Fibroblast of skin of right quadriceps (primary cell): ENCODE measurements around the gene USH1G.

Source experiments
- DNase-seq: peaks from one replicate; pipeline ENCODE4 v3.0.0-alpha.2; 2013

USH1G gene

DNA sequence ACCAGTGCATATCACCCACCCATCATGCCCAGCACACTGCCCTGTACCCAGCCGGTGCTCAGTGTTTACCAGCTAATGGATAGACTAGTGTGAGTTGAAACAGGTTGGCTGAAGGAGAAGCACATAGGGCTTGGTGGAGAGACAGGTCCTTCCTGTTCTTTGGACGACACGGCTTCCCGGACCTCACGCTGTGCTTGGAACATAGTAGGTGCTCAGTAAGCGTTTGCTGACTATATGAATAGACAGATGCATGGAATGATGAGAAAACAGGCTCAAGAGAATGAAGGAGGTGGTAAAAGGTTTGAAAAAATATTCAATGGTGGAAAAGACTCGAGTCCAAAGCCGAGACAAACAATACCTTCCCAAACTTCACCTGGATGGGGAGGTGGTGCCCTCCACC is 22.8 kb downstream of the USH1G start:
- no peak for DNase-seq

DNA sequence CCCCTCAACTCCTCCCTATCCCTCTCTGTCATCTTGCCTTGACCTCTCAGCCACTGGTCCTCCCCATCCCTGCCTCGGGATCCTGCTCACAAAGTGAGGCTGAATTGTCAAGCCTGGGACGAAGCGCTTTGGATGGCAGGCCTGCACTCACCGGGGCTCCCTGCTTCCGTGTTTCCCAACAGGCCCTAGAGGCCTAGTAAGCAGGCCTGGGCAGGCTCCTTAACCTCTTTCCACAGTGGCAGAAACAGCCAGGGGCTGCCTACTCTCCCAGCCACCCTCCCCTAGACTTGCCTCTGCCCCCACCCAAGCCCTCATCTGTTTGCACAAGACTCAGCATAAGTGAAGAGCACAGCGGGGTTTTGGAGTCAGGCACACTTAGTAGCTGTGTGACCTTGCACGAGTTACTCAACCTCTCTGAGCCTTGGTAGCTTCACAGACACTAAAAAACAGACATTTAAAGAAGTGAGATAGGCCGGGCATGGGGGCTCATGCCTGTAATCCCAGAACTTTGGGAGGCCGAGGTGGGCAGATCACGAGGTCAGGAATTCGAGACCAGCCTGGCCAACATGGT is 24.6 kb downstream of the USH1G start:
- DNase-seq, result no peak

DNA sequence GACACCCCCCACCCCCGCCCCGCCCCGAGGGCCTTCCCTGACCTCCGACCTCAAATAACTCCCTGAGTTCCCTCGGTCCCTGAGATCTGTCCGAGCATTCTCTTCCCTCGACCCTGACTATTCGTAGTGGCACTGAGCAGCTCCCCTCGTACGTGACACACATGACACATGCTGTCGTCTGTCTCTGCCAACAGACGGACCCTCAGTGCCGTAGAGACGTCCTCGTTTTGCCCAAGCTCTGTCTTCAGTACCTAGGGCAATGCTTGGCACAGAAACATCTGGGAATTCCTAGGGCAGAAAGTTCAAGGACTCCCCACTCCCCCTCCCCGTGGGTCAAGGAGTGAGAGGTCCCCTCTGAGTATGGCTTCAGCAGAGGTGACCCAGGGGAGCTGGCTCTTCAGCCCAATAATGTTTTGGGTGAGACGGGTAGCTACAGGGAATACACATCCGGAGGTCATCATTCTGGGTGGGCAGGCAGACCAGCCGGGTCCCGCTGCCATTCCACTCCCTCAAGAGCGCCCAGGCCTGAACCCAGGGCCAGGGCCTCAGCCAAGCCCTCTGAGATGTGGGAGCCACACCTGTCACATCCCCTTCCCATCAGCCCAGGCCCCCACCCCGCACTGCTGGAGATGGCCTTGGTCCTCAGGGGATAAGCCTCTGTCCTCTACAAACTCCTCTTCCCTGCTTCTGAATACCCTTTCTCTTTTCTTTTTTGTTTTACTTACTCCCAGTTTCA is 29.0 kb downstream of the USH1G start:
- DNase-seq, result no peak

DNA sequence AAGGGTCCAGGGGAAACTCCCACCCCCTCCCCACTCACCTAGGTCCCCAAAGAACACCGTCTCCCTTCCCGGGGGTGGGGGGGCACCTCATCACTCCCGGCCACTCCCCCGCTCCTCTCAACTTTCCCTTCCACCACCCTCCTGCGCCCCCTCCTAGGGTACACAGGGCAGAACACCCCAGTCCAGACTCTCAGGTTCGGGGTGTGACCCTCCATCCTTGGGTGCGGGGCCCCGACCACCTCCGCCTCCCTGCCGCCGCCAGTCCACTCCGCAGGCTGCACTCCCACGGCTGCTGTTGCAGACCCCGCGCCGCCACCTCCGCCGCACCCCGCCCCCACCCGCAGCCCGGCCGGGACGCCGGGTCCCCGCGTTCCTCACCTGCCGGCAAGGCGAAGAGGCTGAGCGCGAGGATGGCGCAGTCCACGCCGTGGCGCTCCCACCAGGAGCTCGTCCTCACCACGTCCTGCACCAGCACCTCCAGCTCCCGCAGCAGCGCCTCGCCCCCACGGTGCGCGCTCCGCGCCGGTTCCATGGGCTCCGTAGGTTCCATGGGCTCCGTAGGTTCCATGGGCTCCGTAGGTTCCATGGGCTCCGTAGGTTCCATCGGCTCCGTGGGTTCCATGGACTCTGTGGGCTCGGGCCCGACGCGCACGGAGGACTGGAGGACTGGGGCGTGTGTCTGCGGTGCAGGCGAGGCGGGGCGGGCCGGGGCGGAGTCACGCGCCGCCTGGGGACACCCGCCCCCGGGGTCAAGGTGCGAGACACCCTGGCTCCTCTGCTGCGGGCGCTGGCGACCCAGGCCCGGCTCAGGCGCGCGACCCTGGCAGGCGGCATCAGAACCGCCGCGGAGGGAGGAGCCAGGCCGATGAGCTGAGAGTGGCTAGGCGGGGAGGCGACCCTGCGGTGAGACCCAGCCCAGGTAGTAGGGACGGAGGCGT is 29.8 kb downstream of the USH1G start, which contains the start of gene FADS6:
FADS6 (minus strand) TSS at position 660 of the 938 bp plus-strand sequence; CDS start at position 622, 38 bp downstream.
- DNase-seq, result no peak

DNA sequence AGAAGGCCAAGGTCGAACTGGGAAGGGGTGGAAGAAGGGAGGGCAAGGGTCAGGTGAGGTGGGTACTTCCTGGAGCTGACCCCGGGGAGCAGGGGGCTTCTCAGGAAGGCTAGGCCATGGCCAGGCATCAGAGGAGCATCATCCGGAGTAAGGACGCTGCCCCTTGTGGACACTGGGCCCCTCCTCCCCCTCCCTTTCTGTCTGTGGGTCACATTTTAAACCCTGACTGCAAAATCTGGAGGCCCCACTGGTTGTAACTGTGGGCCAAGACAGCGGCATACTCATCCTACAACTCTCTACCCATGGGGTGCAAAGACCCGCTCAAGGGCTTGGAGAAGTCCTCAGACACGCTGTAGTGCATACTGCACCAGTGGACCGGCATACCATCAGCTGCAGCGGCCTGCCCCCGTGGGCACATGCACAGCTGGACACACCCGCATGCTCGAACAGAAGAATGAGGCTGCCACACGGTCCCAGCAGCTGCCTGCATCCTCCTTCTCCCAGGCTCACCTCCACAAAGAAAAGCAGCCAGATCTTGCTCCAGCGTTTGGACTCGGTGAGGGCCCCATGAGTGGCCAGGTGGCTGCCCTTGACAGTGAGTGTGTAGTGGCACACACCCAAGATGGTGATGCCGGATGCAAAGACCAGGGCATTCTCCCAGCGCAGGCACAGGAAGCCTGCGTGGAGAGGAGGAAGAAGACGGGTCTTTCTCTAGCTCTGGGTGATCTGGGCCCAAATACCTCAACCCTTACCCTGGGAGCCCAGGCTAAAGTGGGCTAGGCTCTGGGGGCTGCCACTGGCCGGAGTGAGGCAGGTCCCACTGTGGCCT is 30.8 kb downstream of the USH1G start:
- DNase-seq, result no peak

DNA sequence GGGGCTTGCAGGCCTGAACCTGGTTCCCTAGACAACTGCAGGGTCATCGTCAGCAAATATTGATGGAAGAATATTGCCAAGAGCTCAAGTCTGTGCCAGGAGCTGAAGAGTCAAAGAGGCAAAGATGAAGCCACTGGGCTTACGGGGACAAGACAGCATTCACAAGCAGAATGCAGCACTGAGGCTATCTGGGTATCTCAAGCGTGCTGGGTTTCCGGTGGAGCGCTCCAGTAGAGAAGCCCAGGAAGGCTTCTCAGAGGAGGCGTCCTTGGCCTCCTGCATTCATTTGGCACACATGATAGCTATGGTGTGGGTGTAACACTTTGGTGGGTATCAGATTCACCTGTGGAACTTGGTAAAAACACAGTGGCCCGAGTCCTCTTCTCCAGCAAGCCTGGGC is 32.5 kb downstream of the USH1G start:
- DNase-seq, result no peak

DNA sequence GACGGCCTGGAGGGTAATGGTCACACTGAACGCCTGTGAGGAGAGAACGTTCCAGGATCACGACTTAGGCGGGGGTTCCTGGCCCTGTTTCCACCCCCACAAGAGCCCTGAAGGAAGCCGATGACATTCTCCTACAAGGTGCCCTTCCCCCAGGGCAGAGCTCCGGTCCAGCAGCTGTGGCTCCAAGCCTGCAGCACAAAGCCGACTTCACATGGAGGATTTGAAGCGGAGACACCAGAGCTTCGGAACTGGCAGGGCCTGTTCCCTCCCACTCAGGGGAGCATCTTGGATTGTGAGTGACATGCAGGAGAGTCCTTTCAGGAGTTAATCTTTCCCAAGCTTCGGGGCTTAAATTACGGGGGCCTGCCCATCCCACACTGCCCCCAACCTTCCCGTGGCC is 34.6 kb downstream of the USH1G start:
- DNase-seq, result no peak

DNA sequence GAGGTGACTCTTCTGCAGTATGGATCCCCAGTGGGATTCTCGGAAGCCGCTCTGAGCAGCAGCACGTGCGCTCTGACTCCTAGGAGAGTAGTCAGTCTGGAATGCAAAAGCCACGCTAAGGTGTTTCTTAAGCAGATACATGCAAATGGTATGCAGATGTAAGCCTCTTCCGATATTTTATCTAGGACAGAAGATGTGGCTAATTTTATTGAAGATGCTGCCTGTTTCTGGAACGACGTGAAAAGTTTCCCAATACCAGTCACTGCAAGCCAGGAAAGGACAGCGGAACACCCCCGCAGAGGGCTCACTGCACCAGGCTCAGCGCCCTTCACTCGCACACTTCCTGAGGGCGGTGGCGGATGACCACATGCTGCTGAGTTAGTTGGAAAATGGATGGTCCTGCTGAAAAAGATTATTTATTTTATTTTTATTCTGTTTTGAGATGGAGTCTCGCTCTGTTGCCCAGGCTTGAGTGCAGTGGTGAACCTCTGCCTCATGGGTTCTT is 39.8 kb downstream of the USH1G start:
- peak; percentile 9 for DNase-seq

DNA sequence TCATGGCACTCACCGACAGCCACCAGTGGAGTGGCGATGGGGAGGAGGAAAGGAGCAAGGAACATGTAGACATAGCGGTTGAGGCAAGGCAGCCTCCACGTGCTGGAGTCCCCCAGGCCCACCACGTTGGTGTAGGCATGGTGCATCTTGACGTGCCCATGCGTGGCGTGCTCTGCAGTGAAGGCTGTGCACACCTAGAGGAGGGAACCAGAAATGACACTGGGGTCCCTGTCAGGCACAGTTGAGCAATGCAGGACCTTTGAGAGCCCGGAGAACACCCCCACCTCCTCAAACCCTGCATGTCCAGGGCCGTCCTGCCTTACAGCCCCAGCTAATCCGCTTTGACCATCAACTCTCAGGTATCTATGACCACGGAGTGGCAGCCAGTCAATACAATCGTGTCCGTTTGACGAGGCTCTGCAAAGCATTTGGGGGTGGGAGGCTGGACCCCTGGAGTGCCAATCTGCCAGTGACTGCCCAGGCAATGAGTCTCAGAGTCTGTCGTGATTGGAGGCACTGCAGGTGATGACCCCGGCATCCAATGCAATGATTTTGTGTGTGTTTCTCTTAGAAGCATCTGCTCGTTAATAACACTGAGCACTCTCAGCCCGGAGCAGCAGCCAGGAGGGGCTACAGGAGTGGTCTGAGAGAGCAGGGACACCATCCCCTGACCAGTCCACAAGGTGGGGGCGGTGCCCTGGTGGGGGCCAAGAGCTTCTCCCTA is 40.4 kb downstream of the USH1G start:
- DNase-seq, result no peak

DNA sequence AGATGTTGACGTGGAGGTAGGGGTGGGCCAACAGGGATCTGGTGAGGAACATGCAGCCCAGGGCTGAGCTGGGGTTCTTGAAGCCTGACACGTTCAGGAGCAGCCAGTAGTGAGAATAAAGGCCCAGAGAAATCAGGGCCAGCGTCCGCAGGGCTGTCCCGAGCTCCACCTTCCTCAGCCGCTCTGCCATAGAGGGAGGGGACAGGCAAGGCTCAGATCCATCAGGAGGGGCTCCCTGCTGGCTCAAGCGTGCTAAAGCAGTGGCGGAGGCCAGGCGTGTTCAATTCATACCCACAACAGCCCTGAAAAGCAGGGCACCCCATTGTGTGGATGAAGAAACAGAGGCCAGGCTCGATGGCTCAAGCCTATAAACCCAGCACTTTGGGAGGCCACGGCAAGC is 42.0 kb downstream of the USH1G start:
- no peak for DNase-seq

DNA sequence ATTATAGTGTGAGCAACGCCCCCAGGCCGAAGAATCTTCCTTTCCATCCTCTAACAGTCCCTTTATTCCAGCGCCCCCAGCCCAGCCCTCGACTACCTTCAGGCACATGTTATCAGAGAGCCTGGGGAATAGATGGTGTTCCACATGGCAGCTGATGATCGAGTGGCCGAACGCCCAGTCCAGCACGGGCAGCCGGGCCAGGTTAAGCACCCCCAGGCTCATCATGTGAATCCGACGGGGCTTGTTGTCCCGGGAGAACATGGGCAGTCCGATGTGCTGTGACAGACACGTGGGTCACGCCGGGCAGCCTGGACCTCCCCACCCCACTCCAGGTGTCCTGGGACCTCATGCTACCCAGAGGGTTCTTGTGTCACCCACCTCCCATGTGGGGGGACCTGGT is 43.7 kb downstream of the USH1G start:
- DNase-seq, result no peak

DNA sequence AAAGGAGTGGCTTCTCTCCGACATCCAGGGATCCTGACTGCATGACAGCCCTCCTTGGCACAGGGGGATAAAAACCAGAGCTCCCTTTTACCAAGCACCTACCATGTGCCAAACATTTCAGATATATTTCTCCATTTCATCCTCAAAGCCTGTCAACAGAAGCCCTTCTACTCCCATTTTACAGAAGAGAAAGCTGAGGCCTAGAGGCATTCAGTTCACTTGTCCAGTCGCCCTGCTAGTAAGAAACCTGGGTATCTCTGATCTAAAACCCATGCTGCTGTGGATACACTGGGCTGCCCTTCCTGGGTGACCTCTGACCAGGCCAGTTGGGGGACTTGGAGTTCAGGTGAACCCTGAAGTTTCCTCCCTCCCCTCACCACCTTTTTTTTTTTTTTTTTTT is 44.4 kb downstream of the USH1G start:
- DNase-seq, result no peak

DNA sequence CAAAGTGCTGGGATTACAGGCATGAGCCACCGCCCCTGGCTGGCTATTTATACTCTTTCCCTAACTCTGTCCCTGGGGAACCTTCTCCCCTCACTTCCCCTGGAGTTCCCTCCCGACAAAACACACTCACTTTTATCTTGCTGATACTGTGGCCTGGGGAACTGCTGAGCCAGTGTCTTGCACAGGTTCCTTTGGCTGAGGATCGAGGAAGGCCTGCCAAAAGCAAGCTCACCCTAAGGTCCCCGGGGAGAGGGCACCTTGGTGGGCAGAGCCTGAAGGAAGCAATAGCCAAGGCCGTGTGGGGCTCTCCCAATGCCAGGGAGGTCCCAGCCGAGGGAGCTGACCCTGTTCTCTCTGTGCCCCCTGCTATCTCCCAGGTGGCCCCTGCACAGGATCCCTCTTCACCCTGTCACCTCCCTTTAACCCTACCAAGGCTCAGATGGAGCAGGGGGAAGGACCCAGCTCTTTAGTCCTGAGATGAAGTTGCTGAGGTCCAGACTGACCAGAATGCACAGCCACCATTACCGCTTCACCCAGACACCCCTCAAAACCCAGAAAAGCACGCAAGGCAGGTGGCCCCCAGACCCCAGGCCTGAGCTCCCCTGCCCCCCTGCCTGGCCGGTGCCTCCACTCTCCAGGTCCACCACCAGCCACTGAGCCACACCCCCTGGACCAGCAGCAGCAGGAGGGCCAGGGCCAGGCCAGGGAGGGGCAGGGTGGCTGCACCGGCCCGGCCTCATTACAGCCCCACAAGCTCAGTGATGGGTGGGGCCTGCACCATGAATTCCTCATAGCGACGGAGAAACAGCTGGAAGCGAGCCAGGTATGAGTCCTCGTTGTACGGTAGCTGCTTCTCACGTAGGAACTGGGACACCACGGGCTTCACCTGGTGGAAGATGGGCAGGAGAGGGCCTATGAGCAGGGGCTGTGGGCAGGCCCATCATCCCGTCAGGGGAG is 45.2 kb downstream of the USH1G start:
- DNase-seq, result no peak

DNA sequence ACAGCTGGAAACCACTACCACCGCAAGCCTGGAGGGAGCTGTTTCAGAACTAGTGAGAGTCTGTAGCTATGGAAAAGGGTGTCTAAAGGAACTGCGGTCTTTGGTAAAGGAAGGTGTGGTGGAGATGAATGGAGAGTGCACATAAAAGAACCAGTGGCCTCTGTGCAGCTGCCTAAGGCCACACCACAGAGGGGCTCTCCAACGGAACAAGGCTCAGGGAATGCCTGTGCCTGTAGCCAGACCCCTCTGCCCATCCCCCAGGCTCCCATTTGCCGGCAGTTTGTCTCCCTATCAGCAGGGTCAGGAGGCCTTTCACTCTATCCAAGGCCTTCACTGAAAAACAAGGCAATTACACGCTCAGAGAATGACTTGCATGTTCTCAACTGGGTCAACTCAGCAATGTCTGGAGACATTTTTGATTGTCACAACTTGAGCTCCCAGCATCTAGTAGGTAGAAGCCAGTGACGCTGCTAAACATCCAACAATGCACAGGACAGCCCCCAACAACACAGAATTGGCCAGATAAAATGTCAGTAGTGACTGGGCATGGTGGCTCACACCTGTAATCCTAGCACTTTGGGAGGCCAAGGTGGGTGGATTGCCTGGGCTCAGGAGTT is 47.0 kb downstream of the USH1G start:
- DNase-seq, result no peak

DNA sequence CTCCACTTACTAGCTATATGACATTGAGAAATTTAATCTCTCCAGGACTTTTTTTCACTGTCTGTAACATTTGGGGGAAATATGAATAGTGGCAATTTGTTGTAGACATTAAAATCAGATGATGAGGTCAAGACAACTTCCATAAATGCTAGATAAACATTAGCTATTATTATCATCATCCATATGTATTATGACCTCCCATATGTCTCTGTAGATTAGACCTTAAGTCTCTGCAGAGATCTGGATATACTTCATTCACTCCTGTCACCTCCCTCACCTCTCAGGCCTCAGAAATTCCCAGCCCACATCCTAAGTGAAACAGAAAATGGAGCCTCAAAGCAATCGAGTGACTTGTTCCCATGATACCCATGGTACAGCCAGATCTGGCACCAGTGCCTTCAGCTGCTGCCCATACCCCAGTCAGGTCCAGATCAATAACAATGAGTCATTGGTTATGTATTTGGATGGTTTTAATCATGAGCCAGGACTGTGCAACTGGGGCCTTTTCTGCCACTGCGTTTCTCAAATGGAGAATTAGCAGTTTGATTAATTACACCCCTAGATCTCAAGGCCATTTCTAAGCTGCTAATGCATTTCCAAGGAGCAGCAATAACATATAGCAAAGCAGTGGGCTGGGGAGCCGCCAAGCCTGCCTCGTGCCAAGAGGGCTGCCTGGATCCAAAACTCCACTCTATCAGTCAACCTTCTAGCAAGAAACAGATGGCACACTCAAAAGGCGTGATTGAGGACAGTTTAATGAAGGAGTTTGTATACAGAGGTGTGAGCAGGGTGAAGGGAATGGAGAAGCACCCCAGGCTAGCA is 47.7 kb downstream of the USH1G start:
- no peak for DNase-seq

DNA sequence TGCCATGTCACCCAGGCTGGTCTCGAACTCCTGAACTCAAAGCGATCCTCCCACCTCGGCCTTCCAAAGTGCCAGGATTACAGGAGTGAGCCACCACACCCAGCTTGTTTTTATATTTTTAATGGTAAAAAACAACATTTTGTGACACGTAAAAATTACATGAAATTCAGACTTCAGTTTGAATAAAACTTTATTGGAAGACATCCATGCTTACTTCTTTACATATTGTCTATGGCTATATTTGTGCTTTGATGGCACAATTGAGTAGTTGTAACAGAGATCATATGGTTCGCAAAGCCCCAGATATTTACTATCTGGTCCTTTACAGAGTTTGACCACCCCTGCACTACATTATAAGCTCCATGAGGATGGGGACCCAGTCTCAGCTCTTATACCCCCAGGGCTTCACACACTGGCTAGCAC is 48.4 kb downstream of the USH1G start:
- DNase-seq, result no peak

DNA sequence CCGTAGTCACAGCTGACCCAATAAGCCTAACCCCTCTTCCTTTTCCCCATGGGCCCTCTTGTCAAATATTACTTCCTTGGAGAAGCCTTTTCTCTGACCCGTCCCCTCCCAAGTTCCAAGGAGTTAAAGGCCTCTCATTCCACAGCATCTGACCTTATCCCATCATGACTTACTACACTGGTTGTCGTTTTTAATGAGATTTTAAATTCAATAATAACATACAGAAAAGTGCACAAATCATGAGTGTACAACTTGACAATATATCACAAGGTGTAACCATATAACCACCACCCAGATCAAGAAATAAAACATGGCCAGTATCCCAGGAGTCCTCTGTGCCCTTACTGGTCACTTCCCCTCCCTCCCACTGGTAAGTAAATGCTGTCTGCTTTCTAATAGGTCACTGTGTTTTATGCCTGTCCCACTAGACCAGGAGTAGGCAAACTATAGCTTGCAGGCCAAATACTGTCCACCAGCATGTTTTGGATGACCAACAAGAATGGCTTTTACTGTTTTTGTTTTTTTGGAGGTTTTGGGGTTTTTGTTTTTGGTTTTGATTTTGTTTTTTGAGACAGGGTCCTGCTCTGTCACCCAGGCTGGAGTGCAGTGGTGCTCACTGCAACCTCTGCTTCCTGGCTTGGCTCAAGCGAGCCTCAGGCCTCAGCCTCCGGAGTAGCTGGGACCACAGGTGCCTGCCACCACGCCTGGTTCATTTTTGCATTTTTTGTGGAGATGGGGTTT is 49.0 kb downstream of the USH1G start:
- no peak for DNase-seq
